ENCODE data around the gene GNG7. TPM values are rescaled to one million over a fixed set of nuclear protein-coding genes. Genes with fewer than 3 reads are reported as not detected.

Gene GNG7
- total RNA-seq, 2 donors from 2014 or later: 12.3 to 12.4 TPM

GRCh38 chr19:2483084-2483483 is 219.4 kb downstream of the GNG7 start:
- no peak overlapping the region for H3K9ac ChIP-seq (ENCODE audit: extremely low read depth, low read length, poor library complexity, severe bottlenecking)
- H3K9me3 ChIP-seq (ENCODE audit: control insufficient read depth, low read length): peaks cover 4% of the 10 kb centered on the region
- Mint-ChIP-seq H3K4me3 (no peak overlapping the region), H3K36me3 (ENCODE audit: low read depth) (no peaks in the 10 kb centered on the region), H3K4me1 (no peaks in the 10 kb centered on the region), H3K27ac (no peak overlapping the region), H3K27me3 (ENCODE audit: insufficient read depth) (peaks cover 31% of the 10 kb centered on the region), H3K9me3 (peaks cover 15% of the 10 kb centered on the region)
- peaks cover 5% of the 10 kb centered on the region for H3K27me3 ChIP-seq (ENCODE audit: control insufficient read depth, insufficient read depth, low read length, poor library complexity, severe bottlenecking)
- TF ChIP-seq, protein P1, sequence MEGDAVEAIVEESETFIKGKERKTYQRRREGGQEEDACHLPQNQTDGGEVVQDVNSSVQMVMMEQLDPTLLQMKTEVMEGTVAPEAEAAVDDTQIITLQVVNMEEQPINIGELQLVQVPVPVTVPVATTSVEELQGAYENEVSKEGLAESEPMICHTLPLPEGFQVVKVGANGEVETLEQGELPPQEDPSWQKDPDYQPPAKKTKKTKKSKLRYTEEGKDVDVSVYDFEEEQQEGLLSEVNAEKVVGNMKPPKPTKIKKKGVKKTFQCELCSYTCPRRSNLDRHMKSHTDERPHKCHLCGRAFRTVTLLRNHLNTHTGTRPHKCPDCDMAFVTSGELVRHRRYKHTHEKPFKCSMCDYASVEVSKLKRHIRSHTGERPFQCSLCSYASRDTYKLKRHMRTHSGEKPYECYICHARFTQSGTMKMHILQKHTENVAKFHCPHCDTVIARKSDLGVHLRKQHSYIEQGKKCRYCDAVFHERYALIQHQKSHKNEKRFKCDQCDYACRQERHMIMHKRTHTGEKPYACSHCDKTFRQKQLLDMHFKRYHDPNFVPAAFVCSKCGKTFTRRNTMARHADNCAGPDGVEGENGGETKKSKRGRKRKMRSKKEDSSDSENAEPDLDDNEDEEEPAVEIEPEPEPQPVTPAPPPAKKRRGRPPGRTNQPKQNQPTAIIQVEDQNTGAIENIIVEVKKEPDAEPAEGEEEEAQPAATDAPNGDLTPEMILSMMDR (conservative IDR thresholded peaks at IDR 0.05): no peak
- no peak for DNase-seq
- no peak overlapping the region for H3K4me3 ChIP-seq (ENCODE audit: low read length)
- H3K36me3 ChIP-seq (ENCODE audit: control insufficient read depth, insufficient read depth, low read length): no peaks in the 10 kb centered on the region
- 92 to 100% methylated on average over 3 to 6 of the region's 6 CpGs for WGBS, 2 experiments (ENCODE audit: insufficient coverage in 1 of 2, insufficient read length in 1 of 2)
- no peak overlapping the region for H3K27ac ChIP-seq (ENCODE audit: low read depth, low read length)
- no peaks in the 10 kb centered on the region for H3K4me1 ChIP-seq (ENCODE audit: control insufficient read depth, insufficient read depth, low read length)

GRCh38 chr19:2482354-2483038 is 220.0 kb downstream of the GNG7 start:
- Histone ChIP-seq H3K9ac (ENCODE audit: extremely low read depth, low read length, poor library complexity, severe bottlenecking) (no peak overlapping the region), H3K36me3 (ENCODE audit: control insufficient read depth, insufficient read depth, low read length) (no peaks in the 10 kb centered on the region), H3K9me3 (ENCODE audit: control insufficient read depth, low read length) (peaks cover 4% of the 10 kb centered on the region), H3K4me1 (ENCODE audit: control insufficient read depth, insufficient read depth, low read length) (no peaks in the 10 kb centered on the region), H3K27me3 (ENCODE audit: control insufficient read depth, insufficient read depth, low read length, poor library complexity, severe bottlenecking) (no peaks in the 10 kb centered on the region), H3K27ac (ENCODE audit: low read depth, low read length) (no peak overlapping the region), H3K4me3 (ENCODE audit: low read length) (no peak overlapping the region)
- Mint-ChIP-seq H3K36me3 (ENCODE audit: low read depth) (no peaks in the 10 kb centered on the region), H3K27ac (no peak overlapping the region), H3K4me3 (no peak overlapping the region), H3K4me1 (peaks cover 2% of the 10 kb centered on the region), H3K9me3 (peaks cover 15% of the 10 kb centered on the region), H3K27me3 (ENCODE audit: insufficient read depth) (peaks cover 25% of the 10 kb centered on the region)
- DNase-seq: no peak
- 85 to 94% methylated on average over 5 to 9 of the region's 12 CpGs for WGBS, 2 experiments (ENCODE audit: insufficient coverage in 1 of 2, insufficient read length in 1 of 2)
- TF ChIP-seq, protein P1 (conservative IDR thresholded peaks at IDR 0.05): no peak

DNA sequence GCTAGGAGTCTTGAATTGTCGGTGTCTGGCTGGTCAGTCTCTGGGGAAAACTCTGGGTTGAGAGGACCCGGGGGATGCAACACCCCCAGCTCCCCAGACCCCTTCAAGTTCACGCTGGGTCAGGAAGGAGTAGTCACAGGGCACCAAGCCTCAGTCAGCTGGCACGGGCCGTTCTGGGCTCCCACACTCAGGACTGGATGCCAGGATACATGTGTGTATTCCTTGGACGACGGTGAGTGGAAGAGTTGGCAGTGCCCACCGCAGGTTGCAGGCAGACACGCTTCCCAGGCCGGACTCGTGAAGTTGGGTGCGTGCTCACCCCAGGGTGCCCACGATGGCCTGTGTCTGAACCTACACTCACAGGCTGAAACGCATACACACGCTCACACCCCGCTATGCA is 221.0 kb downstream of the GNG7 start:
- peaks cover 21% of the 10 kb centered on the region for H3K27me3 Mint-ChIP-seq (ENCODE audit: insufficient read depth)
- WGBS, 2 experiments (ENCODE audit: insufficient coverage in 1 of 2, insufficient read length in 1 of 2): 91 to 92% methylated on average over 15 to 16 of the region's 16 CpGs
- no peak overlapping the region for H3K9ac ChIP-seq (ENCODE audit: extremely low read depth, low read length, poor library complexity, severe bottlenecking)

More for the DNA sequence above, 221.0 kb downstream of the GNG7 start:
- Histone ChIP-seq H3K4me1 (ENCODE audit: control insufficient read depth, insufficient read depth, low read length) (no peaks in the 10 kb centered on the region), H3K4me3 (ENCODE audit: low read length) (no peak overlapping the region), H3K9me3 (ENCODE audit: control insufficient read depth, low read length) (peaks cover 4% of the 10 kb centered on the region), H3K36me3 (ENCODE audit: control insufficient read depth, insufficient read depth, low read length) (no peaks in the 10 kb centered on the region), H3K27me3 (ENCODE audit: control insufficient read depth, insufficient read depth, low read length, poor library complexity, severe bottlenecking) (no peaks in the 10 kb centered on the region), H3K27ac (ENCODE audit: low read depth, low read length) (no peak overlapping the region)
- Mint-ChIP-seq H3K36me3 (ENCODE audit: low read depth) (no peaks in the 10 kb centered on the region), H3K9me3 (peaks cover 15% of the 10 kb centered on the region), H3K4me3 (no peak overlapping the region), H3K4me1 (peaks cover 2% of the 10 kb centered on the region), H3K27ac (no peak overlapping the region)
- TF ChIP-seq, protein P1 (conservative IDR thresholded peaks at IDR 0.05): no peak
- DNase-seq: peak; percentile 39
